Fibroblast of gingiva (primary cell): Measurements from ENCODE around the gene FLRT2.

Experiments used
- DNase-seq: peaks from one replicate; pipeline ENCODE4 v3.0.0-alpha.2; 2011; ENCODE audit warnings: low read depth

Gene FLRT2

GRCh38 chr14:85531141-85531586 lies 1.2 kb downstream of the FLRT2 start:
- DNase-seq: peak; percentile 89

- DNase-seq: peak; percentile 88
Observed at GRCh38 chr14:85531587-85532373, 1.8 kb downstream of the FLRT2 start.

GRCh38 chr14:85532374-85533022 lies 2.6 kb downstream of the FLRT2 start:
- no peak for DNase-seq

GRCh38 chr14:85533023-85533860 lies 3.3 kb downstream of the FLRT2 start:
- DNase-seq: peak; percentile 90

GRCh38 chr14:85533861-85534291 lies 3.9 kb downstream of the FLRT2 start:
- DNase-seq: no peak

GRCh38 chr14:85534458-85535293 lies 4.7 kb downstream of the FLRT2 start:
- DNase-seq: no peak

- no peak for DNase-seq
Observed at GRCh38 chr14:85535321-85535720, 5.4 kb downstream of the FLRT2 start.

GRCh38 chr14:85535991-85536832 lies 6.3 kb downstream of the FLRT2 start:
- DNase-seq: peak; percentile 53

- peak; percentile 16 for DNase-seq
Observed at GRCh38 chr14:85536833-85537190, 6.9 kb downstream of the FLRT2 start.

- no peak for DNase-seq
Observed at GRCh38 chr14:85537526-85537925, 7.6 kb downstream of the FLRT2 start.

GRCh38 chr14:85538636-85539035 lies 8.7 kb downstream of the FLRT2 start:
- no peak for DNase-seq

GRCh38 chr14:85539510-85539909 lies 9.6 kb downstream of the FLRT2 start:
- no peak for DNase-seq

GRCh38 chr14:85542623-85543022 lies 12.7 kb downstream of the FLRT2 start:
- no peak for DNase-seq

- no peak for DNase-seq
Observed at GRCh38 chr14:85545738-85546137, 15.8 kb downstream of the FLRT2 start.

- DNase-seq: no peak
Observed at GRCh38 chr14:85546390-85546789, 16.4 kb downstream of the FLRT2 start.

GRCh38 chr14:85549697-85550096 lies 19.8 kb downstream of the FLRT2 start:
- DNase-seq: no peak

- DNase-seq: no peak
Observed at GRCh38 chr14:85554106-85554505, 24.2 kb downstream of the FLRT2 start.

- no peak for DNase-seq
Observed at GRCh38 chr14:85556267-85556666, 26.3 kb downstream of the FLRT2 start.

GRCh38 chr14:85558505-85558904 lies 28.6 kb downstream of the FLRT2 start:
- DNase-seq: no peak

GRCh38 chr14:85562630-85563029 lies 32.7 kb downstream of the FLRT2 start:
- no peak for DNase-seq
